SKM-1 (cell line): ENCODE measurements around the gene TRPM3.

ENCODE experiments used
- DNase-seq: peaks from one replicate; lab custom pipeline; 2025; ENCODE audit not compliant: unreplicated experiment; lab: John Stamatoyannopoulos, UW

Gene TRPM3

GRCh38 chr9:70564468-70565335, 556.7 kb downstream of the TRPM3 start:
- DNase-seq = no peak

GRCh38 chr9:70563431-70564204, 557.8 kb downstream of the TRPM3 start:
- peak; percentile 25 for DNase-seq

- DNase-seq = no peak
Measured at GRCh38 chr9:70563010-70563409, 558.4 kb downstream of the TRPM3 start.

GRCh38 chr9:70561786-70562395, 559.5 kb downstream of the TRPM3 start:
- DNase-seq = no peak

GRCh38 chr9:70561111-70561510, 560.3 kb downstream of the TRPM3 start:
- no peak for DNase-seq

GRCh38 chr9:70559102-70559501, 562.3 kb downstream of the TRPM3 start:
- DNase-seq = no peak

GRCh38 chr9:70557661-70558369, 563.6 kb downstream of the TRPM3 start:
- no peak for DNase-seq

GRCh38 chr9:70556771-70557170, 564.6 kb downstream of the TRPM3 start:
- DNase-seq = no peak

GRCh38 chr9:70554881-70555280, 566.5 kb downstream of the TRPM3 start:
- DNase-seq = no peak

GRCh38 chr9:70553707-70554673, 567.4 kb downstream of the TRPM3 start:
- no peak for DNase-seq

- no peak for DNase-seq
Measured at GRCh38 chr9:70552561-70552960, 568.9 kb downstream of the TRPM3 start.

GRCh38 chr9:70551801-70552200, 569.6 kb downstream of the TRPM3 start:
- no peak for DNase-seq

- DNase-seq = no peak
Measured at GRCh38 chr9:70551396-70551795, 570.0 kb downstream of the TRPM3 start.

GRCh38 chr9:70549926-70550325, 571.5 kb downstream of the TRPM3 start:
- DNase-seq = no peak

- no peak for DNase-seq
Measured at GRCh38 chr9:70542311-70542931, 579.0 kb downstream of the TRPM3 start.

- DNase-seq = no peak
Measured at GRCh38 chr9:70540016-70540415, 581.4 kb downstream of the TRPM3 start.

- DNase-seq = no peak
Measured at GRCh38 chr9:70539526-70539925, 581.9 kb downstream of the TRPM3 start.

GRCh38 chr9:70539001-70539400, 582.4 kb downstream of the TRPM3 start:
- DNase-seq = no peak

- no peak for DNase-seq
Measured at GRCh38 chr9:70537084-70537483, 584.3 kb downstream of the TRPM3 start.
